ENCODE data around the gene CHST4.
"Not testable (repeated sequence)": the region's sequence is repeated elsewhere in the genome, so short reads cannot be mapped to it uniquely, and the experiment has no call there.

The CHST4 gene

GRCh38 chr16:71524566-71525553, 1.4 kb upstream of the CHST4 start:
- no peak for DNase-seq

DNA sequence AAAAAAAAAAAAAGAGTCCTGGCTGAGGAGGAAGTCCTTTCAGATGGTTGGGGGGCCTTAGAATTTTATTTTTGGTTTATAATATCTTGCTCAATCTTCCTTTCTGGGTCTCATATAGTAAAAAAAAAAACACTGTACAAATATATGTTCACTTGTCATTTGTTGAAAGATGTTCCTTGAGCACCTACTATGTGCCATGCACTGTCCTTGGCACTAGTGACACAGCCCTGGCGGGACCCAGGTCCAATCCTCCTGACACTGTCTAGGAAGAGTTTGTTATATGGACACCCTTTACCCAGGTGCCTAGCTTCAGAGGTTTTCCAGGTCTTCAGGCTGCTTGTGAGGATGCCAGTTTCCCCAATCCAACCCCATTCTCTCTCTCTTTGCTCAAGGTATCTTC, 2.0 kb downstream of the CHST4 start:
- DNase-seq, result no peak

GRCh38 chr16:71528863-71529262, 2.6 kb downstream of the CHST4 start:
- DNase-seq, result no peak

DNA sequence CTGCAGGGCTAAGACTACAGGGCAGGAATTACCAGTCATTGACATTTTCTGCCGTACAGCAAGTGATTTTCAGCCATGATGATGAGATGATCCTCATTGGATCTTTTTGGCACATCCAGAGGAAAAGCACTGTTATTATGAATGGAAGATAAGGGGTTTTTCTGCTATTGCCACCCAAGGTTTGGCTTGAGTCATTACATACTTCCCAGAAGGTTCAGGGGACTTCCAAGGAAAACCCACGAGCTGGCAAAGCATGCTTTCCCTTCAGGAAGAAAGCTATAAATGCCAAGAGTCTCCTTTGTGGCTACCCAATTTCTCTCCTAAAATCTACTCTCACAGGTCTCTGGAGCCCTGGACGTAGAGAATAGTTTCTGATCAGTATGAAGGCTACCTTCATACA, 6.1 kb downstream of the CHST4 start:
- no peak for DNase-seq

GRCh38 chr16:71536752-71537499, 10.7 kb downstream of the CHST4 start:
- DNase-seq, result no peak

- no peak for DNase-seq
Observed at GRCh38 chr16:71537643-71538042, 11.4 kb downstream of the CHST4 start.

DNA sequence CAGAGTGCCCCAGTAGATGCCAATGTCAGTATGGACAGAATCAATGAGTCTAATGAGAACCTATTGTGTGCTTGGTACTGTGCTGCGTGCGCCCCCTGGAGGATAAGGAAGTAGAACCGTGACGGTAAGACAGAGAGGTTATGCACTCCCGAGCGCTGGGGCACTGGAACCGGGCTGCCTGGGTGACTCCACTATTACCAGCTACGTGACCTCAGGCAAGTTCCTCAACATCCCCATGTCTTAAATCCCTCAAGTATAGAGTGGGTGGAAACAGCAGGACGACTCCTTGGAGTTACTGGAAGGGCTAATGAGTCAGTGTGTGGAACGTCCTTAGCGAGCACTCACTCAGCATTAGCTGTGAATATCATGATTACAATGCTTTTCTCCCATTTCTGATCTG, 16.2 kb downstream of the CHST4 start:
- DNase-seq, result no peak

DNA sequence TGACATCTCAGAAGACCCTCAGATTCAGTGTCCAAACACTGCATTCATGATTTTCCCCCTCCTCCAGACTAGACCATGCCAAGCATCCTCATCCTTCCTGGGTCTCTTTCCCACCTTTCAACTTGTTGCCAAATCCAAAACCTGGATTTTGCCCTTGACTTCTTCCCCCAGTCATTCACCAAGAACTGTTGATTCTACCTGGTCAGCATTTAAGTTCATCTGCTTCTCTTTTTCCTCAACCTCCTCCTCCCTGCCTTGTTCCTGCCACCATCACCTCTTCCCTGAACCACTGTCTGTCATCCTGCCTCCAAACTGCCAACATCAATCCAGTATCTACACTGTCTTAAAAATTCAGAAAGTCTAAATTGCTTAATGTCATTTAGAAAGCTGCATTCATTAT, 20.9 kb downstream of the CHST4 start:
- no peak for DNase-seq

DNA sequence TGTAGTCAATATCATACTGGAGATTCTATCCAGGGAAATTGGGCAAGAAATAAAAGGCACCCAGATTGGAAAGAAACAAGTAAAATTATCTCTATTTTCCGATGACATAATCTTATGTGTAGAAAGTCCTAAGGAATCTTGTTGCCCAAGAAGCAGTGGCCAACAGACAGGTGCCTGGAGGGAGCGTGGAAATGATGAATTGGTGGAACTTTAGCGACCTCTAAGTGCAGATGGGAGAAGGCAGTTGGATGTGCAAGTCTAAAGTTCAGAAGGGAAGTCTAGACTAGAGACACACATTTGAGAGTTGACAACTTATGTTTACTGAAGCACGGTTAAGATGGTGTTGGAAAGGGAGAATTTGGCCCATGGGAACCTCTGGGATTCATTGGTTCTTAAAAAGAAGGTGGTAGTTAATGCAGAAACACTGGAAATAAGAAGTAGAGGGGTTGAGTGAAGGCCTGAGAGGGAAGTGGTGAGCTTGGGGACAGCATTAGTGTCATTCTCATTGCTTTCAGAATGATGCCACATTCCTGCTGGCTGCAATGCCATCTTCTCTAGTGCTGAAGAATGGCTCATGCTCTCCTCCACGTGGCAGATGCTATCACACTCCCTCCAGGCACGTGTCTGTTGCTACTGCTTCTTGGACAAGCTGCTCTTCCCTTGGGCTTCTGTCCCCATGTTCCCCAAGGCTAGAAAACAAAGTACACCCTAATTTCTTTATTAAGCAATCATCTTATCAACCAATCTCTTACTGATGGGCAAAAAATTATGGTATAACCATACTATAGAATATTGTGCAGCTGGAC, 26.7 kb downstream of the CHST4 start:
- DNase-seq, result no peak

DNA sequence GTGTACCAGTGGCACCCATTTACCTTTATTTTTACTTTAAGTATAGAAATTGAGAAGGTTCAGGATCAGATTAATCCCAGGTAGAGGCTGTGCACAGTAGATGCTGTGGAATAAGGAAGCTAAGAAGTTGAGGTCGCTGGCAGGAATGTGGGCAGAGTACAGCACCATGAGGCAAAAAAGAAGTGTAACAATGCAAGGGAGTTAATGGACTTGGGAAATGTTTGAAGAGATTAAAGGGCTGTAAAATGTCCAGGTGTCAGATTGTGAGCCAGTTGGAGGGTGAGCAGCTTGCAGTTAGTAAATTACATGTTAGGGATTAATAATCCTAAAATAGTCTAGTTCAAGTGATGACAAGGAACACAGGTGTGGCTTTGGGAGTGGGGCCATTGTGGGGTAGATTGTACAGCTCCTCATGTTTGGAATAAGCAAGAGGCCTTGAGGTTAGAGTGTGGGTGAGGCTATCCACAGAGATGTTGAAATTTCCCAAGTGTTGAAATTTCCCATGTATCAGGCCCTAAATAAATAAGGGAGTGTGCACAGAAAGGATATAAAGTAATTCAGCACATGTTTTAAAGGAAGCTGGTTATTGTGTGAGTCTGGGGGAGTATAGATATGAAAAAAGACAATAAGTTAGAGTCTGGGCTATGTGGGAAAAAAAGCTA, 29.1 kb downstream of the CHST4 start:
- no peak for DNase-seq

DNA sequence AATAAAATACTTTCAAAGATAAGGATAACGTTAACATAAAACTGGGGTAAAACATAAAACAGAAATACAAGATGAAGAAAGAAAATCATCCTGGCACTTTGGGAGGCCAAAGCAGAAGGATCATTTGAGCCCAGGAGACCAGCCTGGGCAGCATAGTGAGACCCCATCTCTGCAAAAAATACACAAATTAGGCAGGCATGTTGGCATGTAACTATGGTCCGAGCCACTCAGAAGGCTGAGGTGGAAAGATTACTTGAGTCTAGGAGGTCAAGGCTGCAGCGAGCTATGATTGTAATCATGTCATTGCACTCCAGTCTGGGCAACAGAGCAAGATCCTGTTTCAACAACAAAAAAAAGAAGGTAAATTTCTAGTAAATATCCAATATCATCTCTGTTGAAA, 31.1 kb downstream of the CHST4 start:
- DNase-seq, result no peak

- DNase-seq, result no peak
Observed at GRCh38 chr16:71557954-71558582, 31.8 kb downstream of the CHST4 start.

DNA sequence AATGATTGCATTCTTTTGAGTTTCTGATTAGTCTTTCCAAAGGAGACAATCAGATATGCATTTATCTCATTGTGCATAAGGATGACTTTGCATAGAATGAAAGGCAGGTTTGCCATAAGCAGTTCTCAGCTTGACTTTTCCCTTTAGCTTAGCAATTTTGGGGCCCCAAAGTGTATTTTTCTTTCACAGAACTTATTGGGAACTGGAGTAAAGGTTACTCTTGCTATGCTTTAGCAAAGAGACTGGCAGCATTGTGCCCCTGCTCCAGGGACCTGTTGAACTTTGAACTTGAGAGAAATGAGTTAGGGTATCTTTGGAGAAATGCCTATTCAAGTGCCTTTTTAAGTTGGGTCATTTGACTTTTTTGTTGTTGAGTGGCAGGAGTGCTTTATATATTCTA, 33.6 kb downstream of the CHST4 start:
- DNase-seq, result no peak

DNA sequence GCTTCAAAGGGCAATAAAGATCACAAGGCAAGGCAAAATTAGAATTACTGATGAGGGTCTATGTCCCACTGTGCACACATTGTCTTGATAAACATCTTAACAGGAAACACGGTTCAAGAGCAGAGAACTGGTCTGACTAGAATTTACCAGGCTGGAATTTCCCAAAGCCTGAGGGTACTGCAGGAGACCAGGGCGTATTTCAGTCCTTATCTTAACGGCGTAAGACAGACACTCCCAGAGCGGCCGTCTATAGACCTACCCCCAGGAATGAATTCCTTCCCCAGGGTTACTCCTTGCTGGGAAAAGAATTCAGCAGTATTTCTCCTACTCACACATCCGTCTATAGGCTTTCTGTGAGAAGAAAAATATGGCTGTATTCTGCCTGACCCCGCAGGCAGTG, 35.7 kb downstream of the CHST4 start:
- not testable (repeated sequence) for DNase-seq

DNA sequence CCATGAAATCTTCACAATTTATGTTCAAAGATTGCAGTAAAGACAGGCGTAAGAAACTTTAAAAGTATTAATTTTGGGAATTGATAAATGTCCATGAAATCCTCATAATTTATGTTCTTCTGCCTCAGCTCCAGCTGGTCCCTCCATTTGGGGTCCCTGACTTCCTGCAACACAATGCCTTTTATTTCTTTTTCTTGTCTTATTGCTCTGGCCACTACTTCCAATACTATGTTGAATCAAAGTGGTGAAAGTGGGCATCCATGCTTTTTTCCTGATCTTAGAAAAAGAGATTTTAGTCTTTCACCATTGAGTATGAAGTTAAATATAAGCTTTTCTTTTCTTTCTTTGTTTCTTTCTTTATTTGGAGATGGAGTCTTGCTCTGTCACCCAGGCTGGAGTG, 36.3 kb downstream of the CHST4 start:
- no peak for DNase-seq

DNA sequence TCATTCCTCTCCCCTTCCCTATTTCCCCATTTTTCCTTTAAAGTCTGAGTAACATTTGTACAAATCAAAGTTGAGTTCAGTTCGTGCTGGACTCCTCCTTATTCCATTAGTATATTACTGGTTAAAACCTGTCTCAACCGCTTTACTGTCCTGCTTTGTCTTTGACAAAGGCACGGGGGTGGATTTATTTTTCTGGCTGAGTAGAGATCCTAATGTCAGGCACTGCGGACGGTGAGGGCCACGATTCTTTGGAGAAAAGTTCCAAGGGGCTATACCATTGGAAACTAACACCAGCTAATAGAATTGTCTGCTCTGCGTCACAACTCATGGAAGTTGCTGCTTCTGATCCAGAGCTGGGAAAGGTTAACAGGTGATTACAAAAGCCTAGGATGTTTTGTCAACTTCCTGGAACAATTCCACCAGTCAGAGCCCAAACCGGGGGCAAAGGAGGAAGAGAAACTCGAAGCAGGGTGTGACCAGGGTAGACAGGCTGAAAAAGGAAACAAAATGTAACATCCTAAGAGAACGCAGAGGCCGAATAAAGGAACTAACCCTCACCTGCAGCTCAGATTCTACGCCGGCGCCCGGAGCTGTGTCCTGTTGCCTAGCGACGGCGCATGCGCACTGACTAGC, 38.2 kb downstream of the CHST4 start:
- no peak for DNase-seq

- no peak for DNase-seq
Observed at GRCh38 chr16:71565812-71566700, 39.8 kb downstream of the CHST4 start.

DNA sequence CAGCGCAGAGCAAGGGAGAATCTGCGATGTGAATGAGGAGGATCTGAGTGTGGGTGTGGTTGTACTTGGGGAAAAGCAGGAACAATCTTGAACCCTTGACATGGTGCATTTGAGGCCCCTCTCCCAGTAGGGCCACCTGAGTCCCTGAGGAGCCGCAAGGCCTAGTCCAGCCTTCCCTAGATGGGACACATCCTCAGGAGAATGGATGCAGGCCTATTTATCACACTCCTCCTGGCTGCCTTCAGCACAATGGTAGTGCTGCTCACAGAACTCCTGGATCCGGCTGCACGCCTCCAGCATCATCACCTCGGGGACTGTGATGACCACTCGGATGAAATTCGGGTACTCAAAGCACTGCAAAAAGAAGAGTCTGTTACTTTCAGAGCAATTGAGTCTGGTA, 41.7 kb downstream of the CHST4 start:
- DNase-seq, result no peak

DNA sequence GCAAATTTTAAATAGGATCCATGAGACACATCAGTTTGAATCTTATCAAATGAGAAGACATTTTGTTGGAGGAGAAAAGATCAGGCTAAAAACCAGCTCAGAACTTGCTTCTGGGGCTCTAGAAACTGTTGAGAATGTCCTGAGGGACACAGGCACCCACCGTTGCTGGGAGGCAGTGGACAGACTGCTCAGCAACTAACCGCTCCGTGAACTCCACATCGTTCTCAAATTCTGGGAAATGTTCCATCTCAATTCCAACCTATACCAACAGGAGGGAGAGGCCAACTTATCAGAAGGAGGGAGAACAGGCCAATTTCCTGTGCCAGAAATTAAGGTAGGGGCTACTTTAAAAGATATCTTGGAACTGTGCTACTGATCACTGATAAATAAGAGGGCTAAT, 42.3 kb downstream of the CHST4 start:
- DNase-seq, result no peak

DNA sequence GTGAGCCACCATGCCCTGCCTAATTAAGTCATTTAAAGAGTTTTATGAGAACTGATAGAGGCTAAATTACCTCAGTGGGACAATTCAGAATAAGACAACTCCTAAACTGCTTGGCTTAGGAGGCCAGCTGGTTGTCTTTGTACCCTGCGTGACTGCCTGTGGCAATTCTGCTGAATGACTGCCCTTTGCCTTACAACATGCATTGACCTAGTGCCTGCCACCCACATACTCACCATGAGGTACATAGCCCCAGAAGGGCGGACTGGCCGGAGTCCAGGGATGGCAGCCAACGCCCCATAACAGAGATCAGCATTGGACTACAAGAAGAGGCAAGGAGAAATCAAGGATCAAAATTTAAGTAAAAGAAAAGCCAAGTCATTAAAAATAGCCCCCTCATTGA, 43.4 kb downstream of the CHST4 start:
- no peak for DNase-seq

DNA sequence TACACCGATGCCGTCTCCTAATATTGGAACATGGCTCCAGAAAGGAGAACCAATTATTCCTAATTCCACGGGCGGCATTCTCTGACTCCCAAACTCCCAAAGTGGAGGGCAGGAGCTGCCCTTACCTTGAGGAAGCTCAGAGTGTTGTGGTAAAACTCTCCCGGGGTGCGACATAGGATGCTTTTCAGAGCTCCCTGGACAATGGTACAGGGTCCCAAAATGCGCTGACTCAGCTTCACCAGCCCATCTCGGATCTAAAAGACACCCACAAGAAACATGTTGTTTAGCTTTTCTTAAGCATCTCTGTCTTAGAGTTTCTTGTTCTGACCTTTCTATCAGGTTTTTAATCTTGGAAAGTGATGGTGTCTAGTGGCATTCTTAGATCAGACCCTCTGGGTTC, 43.9 kb downstream of the CHST4 start:
- no peak for DNase-seq
